Measurements from ENCODE around the gene ABCG1.
"Not testable (repeated sequence)": the region's sequence is repeated elsewhere in the genome, so short reads cannot be mapped to it uniquely, and the experiment has no call there.

The ABCG1 gene

DNA sequence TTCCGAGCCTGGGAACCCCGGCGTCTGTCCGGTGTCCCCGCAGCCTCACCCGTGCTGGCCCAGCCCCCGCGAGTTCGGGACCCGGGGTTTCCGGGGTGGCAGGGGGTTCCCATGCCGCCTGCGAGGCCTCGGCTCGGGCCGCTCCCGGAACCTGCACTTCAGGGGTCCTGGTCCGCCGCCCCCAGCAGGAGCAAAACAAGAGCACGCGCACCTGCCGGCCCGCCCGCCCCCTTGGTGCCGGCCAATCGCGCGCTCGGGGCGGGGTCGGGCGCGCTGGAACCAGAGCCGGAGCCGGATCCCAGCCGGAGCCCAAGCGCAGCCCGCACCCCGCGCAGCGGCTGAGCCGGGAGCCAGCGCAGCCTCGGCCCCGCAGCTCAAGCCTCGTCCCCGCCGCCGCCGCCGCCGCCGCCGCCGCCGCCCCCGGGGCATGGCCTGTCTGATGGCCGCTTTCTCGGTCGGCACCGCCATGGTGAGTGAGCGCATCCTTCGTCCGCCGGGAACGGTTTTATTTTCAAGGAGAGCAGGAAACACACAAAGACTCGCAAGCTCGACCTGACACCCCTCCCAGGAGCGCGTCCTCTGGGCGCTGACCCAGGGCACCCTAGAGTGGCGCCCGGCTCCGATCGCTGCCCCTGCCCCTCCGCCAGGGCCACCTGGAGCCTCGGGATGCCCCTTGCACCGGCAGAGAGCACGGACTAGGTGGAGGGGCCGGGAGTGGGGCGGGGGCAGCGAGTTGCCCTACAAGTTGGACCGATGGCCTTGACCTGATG lies at the start of gene ABCG1:
Gene ABCG1 (plus strand): TSS at position 305 of the 770 bp plus-strand sequence. CDS start 123 bp downstream, at position 428.
- DNase-seq: peak; percentile 48

DNA sequence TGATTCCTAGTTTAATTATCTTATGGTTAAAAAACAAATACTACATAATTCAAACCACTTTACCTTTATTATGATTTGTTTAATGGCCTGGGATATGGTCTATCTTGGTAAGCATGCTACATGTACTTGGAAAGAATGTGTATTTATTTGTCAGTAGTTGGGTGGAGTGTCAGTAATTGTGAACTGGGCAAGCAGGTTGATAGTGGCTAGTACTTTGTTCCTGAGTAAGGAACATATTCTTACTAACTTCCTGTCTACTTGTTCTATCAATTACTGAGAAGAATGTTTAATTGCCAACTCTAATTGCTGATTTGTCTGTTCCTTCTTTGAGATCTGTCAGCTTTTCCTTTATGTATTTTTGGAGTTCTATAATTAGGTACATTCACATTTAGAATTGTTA lies 49.2 kb upstream of the ABCG1 start:
- DNase-seq: no peak

DNA sequence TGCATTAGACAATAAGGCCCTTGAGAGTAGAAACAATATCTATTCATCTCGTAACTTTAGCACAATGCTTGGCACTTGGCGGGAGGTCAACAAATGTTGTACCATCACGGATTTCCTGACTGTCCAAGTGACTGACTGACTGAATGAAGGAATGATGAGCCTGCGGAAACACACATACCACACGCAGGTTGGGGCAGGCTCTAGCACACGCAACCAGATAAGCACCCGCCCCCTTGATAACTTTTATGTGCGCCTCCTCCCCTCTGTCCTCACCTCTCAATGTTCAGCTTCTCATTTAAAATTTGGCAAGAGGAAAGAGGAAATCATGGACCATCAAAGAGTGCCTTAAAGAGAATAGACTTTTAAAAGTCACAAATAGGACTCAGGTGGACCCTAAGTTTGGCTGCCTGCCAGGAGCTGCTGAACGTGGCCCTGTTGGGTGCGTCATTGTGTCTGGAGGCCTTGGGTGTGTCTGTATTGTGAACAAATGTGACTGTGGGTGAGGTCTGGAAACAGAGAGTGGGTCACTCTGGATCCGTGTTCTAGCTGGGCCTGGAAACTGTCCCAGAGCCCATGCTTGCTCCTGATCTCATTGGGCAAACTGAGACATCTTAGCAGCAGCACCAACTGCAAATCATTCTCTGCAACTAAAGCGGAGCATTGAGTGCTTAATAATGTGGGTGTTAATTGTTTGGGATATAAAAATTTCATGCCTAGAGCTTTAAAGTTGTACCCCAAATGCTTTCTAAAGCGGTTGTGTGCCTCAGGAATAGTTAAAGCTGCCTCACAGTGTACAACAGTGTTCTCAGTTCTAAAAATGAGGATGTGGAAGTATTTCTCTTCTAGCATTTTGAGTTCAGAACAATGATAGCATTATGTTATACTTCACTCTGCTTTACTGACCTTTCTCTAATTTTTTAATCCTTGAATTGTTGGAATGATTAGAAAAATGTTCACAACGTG lies 47.6 kb upstream of the ABCG1 start:
- DNase-seq: no peak

DNA sequence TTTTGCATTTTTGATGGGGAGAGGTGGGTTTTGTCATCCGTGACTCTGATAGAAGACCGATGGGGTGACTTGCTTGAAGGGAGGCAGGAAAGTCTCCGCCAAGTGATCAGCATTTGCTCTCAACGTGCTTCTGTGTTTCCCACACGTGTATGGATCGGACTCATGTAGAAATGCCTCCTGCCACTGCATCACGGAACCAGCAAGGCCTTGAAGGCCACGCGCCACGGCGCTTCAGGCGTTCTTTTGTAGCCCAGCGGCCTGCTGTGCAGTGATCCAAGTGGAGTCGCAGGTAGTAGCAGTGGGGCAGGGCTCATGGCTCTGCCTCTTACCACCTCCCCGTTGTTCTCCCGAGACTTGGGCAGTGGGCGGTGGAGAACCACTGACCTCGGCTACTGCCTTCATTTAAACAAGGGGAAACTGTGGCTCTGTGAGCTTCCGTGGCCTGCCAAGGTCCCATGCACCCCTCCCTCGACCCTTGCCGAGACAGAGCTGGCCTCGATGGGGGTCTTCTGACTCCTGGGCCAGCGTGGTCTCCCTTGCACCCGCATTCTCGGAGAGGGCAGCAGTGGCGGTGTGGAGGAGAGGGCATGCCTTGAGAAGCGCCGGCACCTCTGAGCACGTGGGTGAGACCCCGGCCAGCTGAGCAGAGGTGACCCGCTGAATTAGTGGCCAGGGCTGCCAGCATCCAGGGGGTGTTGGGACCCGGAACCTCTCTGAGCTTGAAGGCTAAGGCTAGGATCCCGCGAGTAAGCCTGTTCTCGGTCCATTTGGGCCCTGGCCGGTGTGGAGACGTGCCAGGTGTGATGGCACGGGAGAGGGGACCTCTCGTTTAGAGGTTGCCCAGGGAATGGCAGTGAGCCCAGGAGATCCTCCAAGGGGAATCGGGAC lies 46.1 kb upstream of the ABCG1 start:
- DNase-seq: no peak

DNA sequence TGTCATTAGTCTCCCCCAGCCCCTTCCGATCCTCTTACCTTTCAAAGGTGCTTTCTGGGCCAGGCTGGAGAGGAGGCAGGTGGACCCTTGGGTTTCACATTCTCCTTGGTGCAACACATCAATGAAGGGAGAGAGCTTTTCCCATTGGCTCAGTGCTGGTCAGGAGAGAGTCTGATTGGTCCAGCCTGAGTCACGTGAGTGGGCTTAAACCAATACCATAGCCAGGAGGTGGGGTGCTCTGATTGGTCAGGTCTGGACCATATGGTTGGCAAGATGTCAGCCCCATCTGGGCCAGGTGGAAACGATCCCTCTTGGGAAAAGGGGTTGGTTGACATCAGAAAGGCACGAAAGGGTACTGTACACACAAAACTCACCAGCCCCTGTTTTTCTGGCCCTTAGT lies 44.8 kb upstream of the ABCG1 start:
- no peak for DNase-seq

DNA sequence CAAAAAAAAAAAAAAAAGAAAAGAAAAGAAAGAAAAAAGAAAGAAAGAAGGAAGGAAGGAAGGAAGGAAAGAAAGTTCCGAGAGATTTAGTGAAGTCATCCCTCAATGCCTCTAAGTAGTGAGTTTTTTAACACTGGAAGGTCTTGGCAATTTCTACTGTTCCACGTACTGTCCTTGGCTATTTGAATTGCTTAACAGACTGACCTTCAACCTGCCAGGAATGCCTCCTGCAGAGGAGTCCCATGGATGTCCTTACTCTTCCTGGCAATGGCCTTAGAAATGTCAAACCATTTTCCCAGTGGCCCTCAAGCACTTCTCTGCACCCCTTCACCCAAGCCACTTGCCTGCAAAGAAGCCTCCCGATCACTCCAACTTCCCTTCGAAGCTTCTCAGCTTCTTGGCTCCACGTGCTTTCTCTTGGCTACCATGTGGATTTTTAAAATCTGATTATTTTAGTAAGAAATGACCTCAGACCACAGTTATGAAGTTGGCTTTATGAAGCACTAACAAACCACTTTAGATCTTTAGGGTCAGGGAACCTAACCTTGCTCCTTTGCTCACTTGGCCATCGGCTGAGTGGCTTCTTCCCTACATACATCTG lies 43.7 kb upstream of the ABCG1 start:
- no peak for DNase-seq

DNA sequence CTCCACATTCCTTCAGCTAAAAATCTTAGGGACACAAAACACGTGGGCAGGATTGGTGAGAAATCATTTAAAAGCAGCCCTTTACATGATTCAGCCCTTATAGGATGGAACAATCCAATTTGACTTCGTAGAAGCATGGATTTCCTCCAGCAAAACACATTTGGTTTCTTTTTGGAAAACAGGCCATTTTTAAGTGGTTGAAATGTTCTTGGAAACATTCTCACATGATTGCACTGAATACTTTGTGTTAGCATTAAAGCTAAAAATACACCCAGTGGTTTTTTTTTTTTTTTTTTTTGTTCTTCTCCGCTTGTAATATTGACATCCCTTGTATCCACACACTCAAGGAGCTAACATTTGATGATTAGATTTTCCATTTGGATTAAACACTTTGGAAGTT lies 42.1 kb upstream of the ABCG1 start:
- DNase-seq: no peak

DNA sequence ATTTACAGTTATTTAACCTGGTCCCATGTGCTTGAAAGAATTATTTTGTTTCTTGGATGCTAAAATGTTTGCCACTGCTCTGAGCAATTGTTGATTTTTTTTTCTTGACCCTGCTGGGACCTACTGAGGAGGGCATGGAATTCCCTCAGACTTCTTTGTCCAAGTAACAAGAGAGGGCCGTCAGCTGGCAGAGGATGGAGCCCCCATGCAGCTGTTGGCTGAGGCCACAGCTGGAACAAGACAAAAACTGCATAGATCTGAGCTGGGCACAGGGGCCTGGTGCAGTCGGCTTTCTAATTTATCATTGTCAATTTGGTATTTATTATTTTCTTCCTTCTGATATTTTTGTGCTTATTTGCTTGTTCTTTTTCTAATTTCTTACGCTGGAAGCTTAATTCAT lies 39.6 kb upstream of the ABCG1 start:
- DNase-seq: no peak

DNA sequence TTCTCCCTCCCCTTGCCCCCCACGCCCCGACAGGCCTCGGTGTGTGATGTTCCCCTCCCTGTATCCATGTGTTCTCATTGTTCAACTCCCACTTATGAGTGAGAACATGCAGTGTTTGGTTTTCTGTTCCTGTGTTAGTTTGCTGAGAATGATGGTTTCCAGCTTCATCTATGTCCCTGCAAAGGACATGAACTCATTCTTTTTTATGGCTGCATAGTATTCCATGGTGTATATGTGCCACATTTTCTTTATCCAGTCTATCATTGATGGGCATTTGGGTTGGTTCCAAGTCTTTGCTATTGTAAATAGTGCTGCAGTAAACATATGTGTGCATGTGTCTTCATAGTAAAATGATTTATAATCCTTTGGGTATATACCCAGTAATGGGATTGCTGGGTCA lies 38.9 kb upstream of the ABCG1 start:
- DNase-seq: not testable (repeated sequence)

DNA sequence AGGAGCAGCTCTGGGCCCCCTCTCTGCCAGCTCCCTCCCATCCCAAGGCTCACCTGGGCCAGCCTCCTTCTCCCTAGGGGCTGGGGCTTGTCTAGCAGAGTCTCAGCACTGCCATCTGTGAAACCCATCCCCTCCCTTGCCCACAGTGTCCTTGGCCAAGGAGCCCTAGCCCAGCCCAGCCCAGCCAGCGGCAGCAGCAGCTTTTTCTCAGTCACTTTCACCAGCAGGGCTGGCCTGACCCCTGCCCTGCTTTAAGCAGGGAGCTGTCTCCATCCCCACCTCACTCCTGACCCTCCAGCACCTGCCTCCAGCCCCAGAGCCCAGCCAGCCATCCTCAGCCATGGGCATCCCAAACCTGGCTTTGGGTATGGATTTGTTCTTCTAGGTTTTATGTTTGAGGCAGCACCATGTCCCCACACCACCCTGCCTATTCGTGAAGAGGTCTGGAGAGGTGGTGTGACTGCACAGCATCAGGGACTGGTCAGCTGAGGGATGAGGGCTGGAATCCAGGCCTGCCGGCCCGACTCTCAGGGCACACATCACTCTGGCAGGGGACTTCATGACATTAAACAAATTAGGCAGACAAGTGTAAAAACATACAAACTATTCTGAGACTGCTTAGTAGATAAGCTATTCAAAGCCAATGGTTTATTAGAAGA lies 36.1 kb upstream of the ABCG1 start:
- no peak for DNase-seq

DNA sequence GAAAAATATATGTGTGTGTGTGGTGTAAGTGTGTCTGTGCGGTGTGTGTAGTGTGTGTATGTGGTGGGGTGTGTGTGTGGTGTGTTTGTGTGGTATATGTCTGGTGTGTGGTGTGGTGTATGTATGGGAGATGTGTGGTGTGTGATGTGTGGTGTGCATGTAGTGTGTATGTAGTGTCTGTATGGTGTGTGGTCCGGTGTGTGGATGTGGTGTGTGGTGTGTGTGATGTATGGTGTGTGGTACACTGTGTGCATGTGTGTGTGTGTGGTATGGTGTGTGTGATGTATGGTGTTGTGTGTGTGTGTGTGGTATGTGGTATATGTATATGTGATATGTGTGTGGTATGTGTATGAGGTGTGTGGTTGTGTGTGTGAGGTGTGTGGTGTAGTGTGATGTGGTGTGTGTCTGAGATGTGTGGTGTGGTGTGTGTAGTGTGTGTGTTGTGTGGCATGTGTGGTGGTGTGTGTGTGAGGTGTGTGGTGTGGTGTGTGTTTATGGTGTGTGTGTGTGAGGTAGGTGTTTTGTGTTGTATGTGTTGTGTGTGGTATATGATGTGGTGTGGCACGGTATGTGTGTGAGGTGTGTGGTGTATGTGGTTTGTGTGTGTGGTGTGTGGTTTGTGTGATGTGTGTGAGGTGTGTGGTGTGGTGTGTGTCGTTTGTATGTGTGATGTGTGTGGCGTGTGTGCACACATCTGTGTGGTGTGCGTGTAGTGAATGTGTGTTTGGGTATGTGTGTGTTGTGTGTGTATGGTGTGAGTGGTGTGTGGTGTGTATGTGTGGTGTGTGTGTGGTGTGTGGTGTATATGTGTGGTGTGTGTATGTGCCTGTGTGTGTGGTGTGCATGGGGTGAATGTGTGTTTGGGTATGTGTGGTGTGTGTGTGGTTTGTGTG lies 35.3 kb upstream of the ABCG1 start:
- DNase-seq: no peak

DNA sequence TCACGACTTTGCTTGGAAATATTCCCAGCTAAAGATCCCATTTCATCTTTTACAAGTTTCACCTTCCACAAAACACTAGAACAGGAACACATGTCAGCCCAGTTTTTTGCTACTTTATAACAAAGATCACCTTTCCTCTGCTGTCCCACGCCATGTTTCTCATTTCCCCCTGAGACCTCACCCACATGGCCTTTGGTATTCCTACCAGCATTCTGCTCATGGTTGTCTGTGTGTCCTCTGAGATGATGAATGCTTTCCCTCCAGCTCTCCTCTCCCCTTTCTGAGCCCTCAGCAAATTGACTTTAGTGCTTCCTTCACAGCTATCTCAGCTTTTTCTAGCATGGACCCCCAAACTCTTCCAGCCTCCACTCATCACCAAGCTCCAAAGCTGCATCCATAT lies 32.3 kb upstream of the ABCG1 start:
- no peak for DNase-seq

DNA sequence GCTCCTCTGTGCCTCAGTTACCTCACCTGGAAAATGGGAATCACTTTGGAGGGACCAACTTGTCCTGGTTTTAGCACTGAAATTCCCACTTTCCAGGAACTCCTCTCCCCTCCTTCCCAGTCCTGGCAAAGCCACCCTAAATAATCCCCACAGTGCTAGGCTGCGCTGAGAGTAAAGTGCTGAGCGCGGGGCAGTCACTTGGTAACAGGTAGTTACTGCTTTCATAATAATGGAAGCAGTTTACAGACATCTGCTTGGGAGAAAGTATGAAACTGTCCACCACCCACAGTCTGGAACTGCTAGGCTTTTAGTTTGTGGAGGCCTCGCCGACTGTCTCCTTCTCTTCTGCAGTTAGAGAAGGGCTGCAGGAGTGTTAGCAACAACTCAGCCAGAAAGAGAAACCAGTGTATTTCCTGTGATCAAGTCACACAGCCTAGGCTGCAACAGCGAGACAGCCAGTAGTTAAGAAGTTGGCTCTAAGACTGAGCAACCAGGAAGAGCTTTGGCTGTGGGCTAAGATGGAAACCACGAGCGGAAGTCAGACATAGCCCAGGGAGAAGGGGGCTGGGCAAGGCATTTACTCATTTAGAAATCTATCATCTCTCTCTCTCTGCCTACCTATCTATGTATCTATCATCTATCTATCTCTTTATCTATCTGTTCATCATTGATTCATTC lies 30.8 kb upstream of the ABCG1 start:
- peak; percentile 73 for DNase-seq

DNA sequence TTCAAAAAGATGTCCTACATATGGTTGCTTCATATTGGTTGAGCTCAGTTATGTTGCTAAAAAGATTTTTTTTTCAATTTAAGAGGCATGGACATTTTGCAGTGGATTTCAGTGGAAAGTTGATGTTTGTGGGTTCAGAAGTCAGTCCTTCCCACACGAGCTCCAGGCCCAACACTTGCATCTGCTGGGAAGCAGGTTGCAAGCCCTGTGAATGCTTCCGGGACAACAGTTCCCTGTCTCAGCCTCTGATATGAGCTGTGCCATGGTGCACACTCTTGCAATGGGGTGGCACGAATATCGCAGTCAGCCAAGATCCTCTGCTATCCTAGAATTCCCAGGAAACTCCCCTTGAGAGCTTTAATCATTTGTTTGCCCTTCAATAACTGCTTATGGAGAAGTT lies 30.3 kb upstream of the ABCG1 start:
- DNase-seq: no peak

DNA sequence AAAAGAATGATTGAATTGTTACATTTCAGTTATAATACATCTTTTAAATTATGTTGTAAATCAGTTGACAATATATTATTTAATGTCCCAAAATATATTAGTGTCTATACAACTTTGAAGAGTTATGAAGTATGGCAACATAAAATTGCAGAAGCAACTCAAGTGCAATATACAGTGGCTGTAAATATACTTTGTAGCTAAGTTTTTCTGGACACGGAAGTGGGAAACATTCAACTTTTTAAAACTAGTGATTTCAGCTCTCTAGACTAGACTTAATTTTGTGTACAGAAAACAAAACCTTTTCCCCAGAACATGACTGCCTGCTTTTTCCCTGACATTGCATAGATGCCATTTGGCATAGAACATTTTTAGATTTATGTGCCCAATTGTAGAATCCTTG lies 29.5 kb upstream of the ABCG1 start:
- no peak for DNase-seq

DNA sequence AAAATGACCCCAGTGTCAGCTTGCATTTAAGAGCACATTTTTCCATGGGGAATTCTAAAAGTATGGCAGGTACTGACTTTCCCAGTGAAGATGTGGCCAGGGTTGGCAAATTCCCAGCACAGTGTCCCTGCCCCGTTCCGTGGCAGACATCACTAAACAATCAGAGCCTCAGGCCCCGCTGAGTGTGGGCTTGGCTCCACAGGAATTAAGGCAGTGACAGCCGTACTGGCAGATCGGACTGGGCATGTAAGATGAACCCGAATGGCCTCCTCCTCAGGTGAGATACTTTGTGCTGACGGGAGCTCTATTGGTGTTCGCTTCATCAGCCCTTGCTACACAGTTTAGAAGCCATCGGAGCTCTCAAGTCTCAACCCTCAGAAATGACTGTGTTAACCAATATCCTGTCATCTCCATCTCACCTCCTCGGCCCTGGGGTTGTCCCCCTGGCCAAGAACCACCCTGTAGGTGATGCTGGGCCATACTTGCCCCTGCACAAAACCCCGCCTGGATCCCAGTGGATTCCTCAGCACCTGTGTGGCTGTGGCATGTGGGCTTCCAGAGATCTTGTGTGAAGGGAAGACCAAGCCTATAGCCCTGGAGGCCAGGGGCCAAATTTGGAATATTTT lies 29.0 kb upstream of the ABCG1 start:
- DNase-seq: no peak

DNA sequence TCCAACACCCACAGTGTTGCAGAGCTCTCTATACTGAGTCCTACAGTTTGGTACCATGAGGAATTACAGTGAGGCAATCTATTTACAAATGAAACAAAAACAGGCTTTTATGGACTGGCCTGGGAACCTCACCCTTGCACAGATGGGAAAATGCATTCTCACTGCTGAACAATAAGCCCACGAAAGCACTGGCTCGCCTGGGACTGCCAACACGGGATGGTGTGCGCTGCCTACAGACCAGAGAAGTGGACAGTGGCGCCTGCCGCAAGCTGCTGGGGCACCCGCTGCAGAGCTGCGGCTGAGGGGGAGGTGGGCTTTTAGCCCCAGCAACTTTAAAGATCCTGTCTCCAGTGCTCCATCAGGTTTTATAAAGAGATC lies 28.5 kb upstream of the ABCG1 start:
- DNase-seq: no peak

DNA sequence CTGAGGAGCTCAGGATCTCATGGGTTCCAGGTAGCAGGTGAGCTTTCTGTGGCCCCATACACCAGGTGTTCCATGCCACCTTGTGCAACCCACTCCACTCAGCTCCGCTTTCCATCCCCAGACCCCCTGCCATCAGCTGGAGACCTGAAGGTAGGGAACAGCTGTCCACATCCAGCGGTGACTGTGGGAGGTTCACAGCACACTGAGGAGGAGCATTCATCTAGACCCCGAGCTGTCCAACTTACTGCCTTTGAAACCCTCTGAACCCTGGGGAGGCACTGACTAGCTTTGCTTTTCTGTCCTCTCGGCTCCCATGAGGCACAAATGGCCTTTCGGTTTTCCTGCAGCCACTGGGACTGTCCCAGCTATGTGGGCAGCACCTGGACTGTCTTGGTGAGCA lies 27.9 kb upstream of the ABCG1 start:
- DNase-seq: no peak

DNA sequence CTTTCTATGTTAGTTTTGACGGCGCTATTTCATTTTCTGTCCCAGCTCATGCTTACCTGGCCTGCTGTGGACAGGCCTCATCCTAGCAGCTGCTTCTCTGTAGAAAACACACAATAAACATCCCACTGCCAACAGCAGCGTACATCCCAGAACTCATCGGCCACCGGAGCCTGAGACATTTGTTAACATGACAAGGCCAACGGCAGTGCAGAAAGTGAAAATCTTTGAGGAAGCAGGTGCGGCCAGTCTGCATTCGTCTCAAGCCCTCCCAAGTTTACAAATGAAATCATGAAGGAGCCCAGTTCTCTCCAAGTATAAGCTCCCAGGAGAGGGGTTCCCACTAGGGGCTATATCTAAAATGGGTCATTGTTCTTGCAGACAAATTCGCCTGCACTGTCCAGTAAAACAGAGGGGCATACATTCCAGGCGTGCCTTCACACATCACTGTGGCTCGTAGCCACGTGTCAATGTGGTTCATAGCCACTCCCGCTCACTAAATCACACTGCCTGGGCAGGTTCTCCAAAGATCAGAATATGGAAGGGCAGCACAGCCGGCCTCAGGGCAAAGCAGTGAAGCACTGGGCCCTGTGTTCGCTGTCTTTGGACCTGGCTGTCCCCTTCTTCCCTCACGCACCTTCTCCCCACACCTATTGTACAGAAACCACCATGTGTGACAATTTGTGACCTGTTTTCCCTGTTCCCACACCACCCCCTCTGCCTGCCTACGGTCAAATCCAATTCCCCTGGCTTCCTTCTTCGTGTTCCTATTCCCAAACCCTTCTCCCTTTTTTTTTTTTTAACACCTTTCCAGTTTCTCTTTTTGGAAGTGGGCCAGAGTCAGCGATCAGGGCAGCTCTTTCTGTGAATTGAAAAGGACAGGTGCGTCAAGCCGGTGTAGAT lies 27.0 kb upstream of the ABCG1 start:
- no peak for DNase-seq

Measured in activated naive CD4-positive, alpha-beta T cell treated with anti-CD3 and anti-CD28 coated beads, Interleukin-2, amount 50 U/mL, for 16 hours (primary cell).